ENCODE measurements around the gene PHKB. TPM values are rescaled to one million over a fixed set of nuclear protein-coding genes. Genes with fewer than 3 reads are reported as not detected.

Gene PHKB
- total and polyA plus RNA-seq, 2 of the 8 experiments (the other 6 are each of a cell fraction or from before 2014, with no cell fraction given), result 18.6 to 38.3 TPM

- TF ChIP-seq RXRA (IDR thresholded peaks at IDR 0.05; ENCODE audit: insufficient read depth, low read depth, low read length) (no peak), POLR2AphosphoS5 (IDR thresholded peaks at IDR 0.05; ENCODE audit: low read depth, low read length) (no peak), CTBP2 (IDR thresholded peaks at IDR 0.05; ENCODE audit: borderline replicate concordance, insufficient read depth, insufficient read length, low read length) (no peak), EZH2 (IDR thresholded peaks at IDR 0.05; ENCODE audit: low read depth, low read length, severe bottlenecking) (no peak), RNF2 (IDR thresholded peaks at IDR 0.05; ENCODE audit: borderline replicate concordance, low read depth, low read length, missing control alignments, poor library complexity, severe bottlenecking) (no peak), ATF3 (IDR thresholded peaks at IDR 0.05; ENCODE audit: insufficient read depth, low read depth, low read length) (no peak), SP1 (IDR thresholded peaks at IDR 0.05; ENCODE audit: low read depth, low read length) (no peak)
Measured at GRCh38 chr16:47492428-47493377, 31.6 kb downstream of the PHKB start (continued).

Measured in H1 (cell line).